H9 (cell line): ENCODE results near the gene PIK3CD. TPM values are rescaled to one million over a fixed set of nuclear protein-coding genes. Genes with fewer than 3 reads are reported as not detected.

Experiments
- DNase-seq: peaks from one replicate; pipeline ENCODE4 v3.0.0-alpha.2; 2017
- H2AFZ ChIP-seq: one replicate; pipeline ENCODE4 v1.6.1; 2013; ENCODE audit warnings: mild to moderate bottlenecking, low read length, control low read depth, moderate library complexity
- H2AK5ac ChIP-seq: 2 replicates; pipeline ENCODE4 v1.6.1; 2013; ENCODE audit warnings: low read length, control low read depth, mixed read lengths; ENCODE audit not compliant: insufficient read length
- H2BK120ac ChIP-seq: one replicate; pipeline ENCODE4 v1.6.1; 2013; ENCODE audit warnings: low read depth, mild to moderate bottlenecking, low read length, control low read depth, inconsistent platforms; ENCODE audit not compliant: poor library complexity, severe bottlenecking
- H2BK12ac ChIP-seq: 2 replicates; pipeline ENCODE4 v1.6.1; 2013; ENCODE audit warnings: low read length, control low read depth, mixed read lengths, low read depth; ENCODE audit not compliant: insufficient read length
- H2BK15ac ChIP-seq: 2 replicates; pipeline ENCODE4 v1.6.1; 2013; ENCODE audit warnings: low read depth, low read length, control low read depth
- H2BK20ac ChIP-seq: one replicate; pipeline ENCODE4 v1.6.1; 2013; ENCODE audit warnings: low read depth, mild to moderate bottlenecking, low read length, control low read depth, inconsistent platforms; ENCODE audit not compliant: poor library complexity, severe bottlenecking
- H2BK5ac ChIP-seq: 2 replicates; pipeline ENCODE4 v1.6.1; 2013; ENCODE audit warnings: low read length, control low read depth, mixed read lengths; ENCODE audit not compliant: insufficient read length
- H3K14ac ChIP-seq: 2 replicates; pipeline ENCODE4 v1.6.1; 2013; ENCODE audit warnings: low read length, control low read depth; ENCODE audit not compliant: insufficient read depth
- H3K18ac ChIP-seq: 2 replicates; pipeline ENCODE4 v1.6.1; 2013; ENCODE audit warnings: low read depth, mild to moderate bottlenecking, mixed read lengths, low read length, control low read depth; ENCODE audit not compliant: insufficient read length
- H3K23ac ChIP-seq: 2 replicates; pipeline ENCODE4 v1.6.1; 2013; ENCODE audit warnings: low read length, control low read depth, mixed read lengths, low read depth; ENCODE audit not compliant: insufficient read length
- H3K23me2 ChIP-seq: 2 replicates; pipeline ENCODE4 v1.6.1; 2013; ENCODE audit warnings: low read depth, mild to moderate bottlenecking, mixed read lengths, low read length, control low read depth; ENCODE audit not compliant: insufficient read length, poor library complexity, severe bottlenecking
- H3K27ac ChIP-seq: 2 replicates; pipeline ENCODE4 v1.5.1; 2013; ENCODE audit warnings: low read length, control low read depth, mixed read lengths, low read depth; ENCODE audit not compliant: insufficient read length
- H3K27me3 ChIP-seq: 2 replicates; pipeline ENCODE4 v1.6.1; 2013; ENCODE audit warnings: low read length, control low read depth, inconsistent platforms; ENCODE audit not compliant: insufficient read depth
- H3K4ac ChIP-seq: 2 replicates; pipeline ENCODE4 v1.6.1; 2013; ENCODE audit warnings: low read depth, mild to moderate bottlenecking, control low read depth, inconsistent platforms, low read length, moderate library complexity
- H3K4me1 ChIP-seq: 2 replicates; pipeline ENCODE4 v1.6.1; 2013; ENCODE audit warnings: low read length, control low read depth, inconsistent platforms; ENCODE audit not compliant: insufficient read depth
- H3K4me2 ChIP-seq: 2 replicates; pipeline ENCODE4 v1.6.1; 2013; ENCODE audit warnings: low read length, control low read depth, mixed read lengths; ENCODE audit not compliant: insufficient read length, insufficient read depth
- H3K56ac ChIP-seq: 2 replicates; pipeline ENCODE4 v1.6.1; 2013; ENCODE audit warnings: low read depth, mild to moderate bottlenecking, mixed read lengths, low read length, control low read depth; ENCODE audit not compliant: insufficient read length
- H3K79me1 ChIP-seq: 2 replicates; pipeline ENCODE4 v1.6.1; 2013; ENCODE audit warnings: low read depth, mild to moderate bottlenecking, moderate library complexity, low read length, control low read depth, inconsistent platforms; ENCODE audit not compliant: insufficient read depth, poor library complexity, severe bottlenecking
- H3K79me2 ChIP-seq: 2 replicates; pipeline ENCODE4 v1.6.1; 2013; ENCODE audit warnings: low read length, control low read depth, inconsistent platforms; ENCODE audit not compliant: insufficient read depth
- H3K9ac ChIP-seq: 2 replicates; pipeline ENCODE4 v1.6.1; 2013; ENCODE audit warnings: low read length, control low read depth, mixed read lengths; ENCODE audit not compliant: insufficient read length; ENCODE audit errors: extremely low read depth
- H3K9me3 ChIP-seq: one replicate; pipeline ENCODE4 v1.6.1; 2013; ENCODE audit warnings: low read depth, low read length, inconsistent platforms; ENCODE audit not compliant: control insufficient read depth
- H3T11ph ChIP-seq: one replicate; pipeline ENCODE4 v1.6.1; 2013; ENCODE audit warnings: mild to moderate bottlenecking, low read length, control low read depth, inconsistent platforms
- H4K20me1 ChIP-seq: one replicate; pipeline ENCODE4 v1.6.1; 2013; ENCODE audit not compliant: control insufficient read depth, insufficient read length, insufficient read depth
- H4K5ac ChIP-seq: 2 replicates; pipeline ENCODE4 v1.6.1; 2013; ENCODE audit warnings: low read depth, mild to moderate bottlenecking, mixed read lengths, low read length, control low read depth; ENCODE audit not compliant: insufficient read length
- H4K8ac ChIP-seq: replicated peaks from 2 replicates; pipeline ENCODE4 v1.6.1; 2013; ENCODE audit warnings: low read length, control low read depth, mixed read lengths, low read depth; ENCODE audit not compliant: insufficient read length
- H4K91ac ChIP-seq: 2 replicates; pipeline ENCODE4 v1.6.1; 2013; ENCODE audit warnings: low read depth, mild to moderate bottlenecking, moderate library complexity, mixed read lengths, low read length, control low read depth; ENCODE audit not compliant: insufficient read length
- H3K27ac Mint-ChIP-seq, 3 experiments: 2 replicates in 2 of 3; 3 replicates in 1 of 3; pipeline ENCODE4 v1.8.0; 2020 to 2021; ENCODE audit warnings: mixed read lengths in 3 of 3, mild to moderate bottlenecking in 1 of 3, moderate library complexity in 1 of 3
- H3K27me3 Mint-ChIP-seq: 2 replicates; pipeline ENCODE4 v1.8.0; 2021; ENCODE audit warnings: low read depth, mild to moderate bottlenecking, moderate library complexity, mixed read lengths
- H3K36me3 Mint-ChIP-seq, 3 experiments: 2 replicates in 2 of 3; 3 replicates in 1 of 3; pipeline ENCODE4 v1.8.0; 2020 to 2021; ENCODE audit warnings: low read depth in 3 of 3, mixed read lengths in 3 of 3; ENCODE audit not compliant: insufficient read depth in 1 of 3
- H3K4me1 Mint-ChIP-seq, 2 experiments: 2 replicates each; pipeline ENCODE4 v1.8.0; 2020; ENCODE audit warnings: mixed read lengths in 2 of 2
- H3K4me3 Mint-ChIP-seq, 2 experiments: 2 replicates in 1 of 2; 3 replicates in 1 of 2; pipeline ENCODE4 v1.8.0; 2020 to 2021; ENCODE audit warnings: mild to moderate bottlenecking in 2 of 2, mixed read lengths in 2 of 2, moderate library complexity in 1 of 2
- H3K9me3 Mint-ChIP-seq, 2 experiments: 2 replicates in 1 of 2; 3 replicates in 1 of 2; pipeline ENCODE4 v1.8.0; 2020; ENCODE audit warnings: mild to moderate bottlenecking in 2 of 2, mixed read lengths in 2 of 2, moderate library complexity in 1 of 2
- WGBS: extraction: QIAGEN DNeasy Blood & Tissue Kit; methylation state at CpG from one replicate; pipeline ENCODE4 v1.1.7; 2013; ENCODE audit warnings: missing lambda C conversion rate, low lambda C conversion rate, mixed read lengths; ENCODE audit not compliant: insufficient read length; ENCODE audit errors: extremely low coverage; 5-methylcytosine and 5-hydroxymethylcytosine counted together
- total RNA-seq: library from RNA; stranded (reverse); gene quantifications from 2 replicates; pipeline ENCODE4 v1.2.1, GENCODE V29; 2021
- TF ChIP-seq, protein P1 (sequence below): fragments of 200-600 bp; sonication (generic); conservative IDR thresholded peaks from 3 replicates; pipeline ENCODE4 v1.8.0; 2021; ENCODE audit warnings: antibody characterized with exemption, mild to moderate bottlenecking

Gene PIK3CD
- total RNA-seq, 1 experiment from 2014 or later = 10.0 TPM

DNA sequence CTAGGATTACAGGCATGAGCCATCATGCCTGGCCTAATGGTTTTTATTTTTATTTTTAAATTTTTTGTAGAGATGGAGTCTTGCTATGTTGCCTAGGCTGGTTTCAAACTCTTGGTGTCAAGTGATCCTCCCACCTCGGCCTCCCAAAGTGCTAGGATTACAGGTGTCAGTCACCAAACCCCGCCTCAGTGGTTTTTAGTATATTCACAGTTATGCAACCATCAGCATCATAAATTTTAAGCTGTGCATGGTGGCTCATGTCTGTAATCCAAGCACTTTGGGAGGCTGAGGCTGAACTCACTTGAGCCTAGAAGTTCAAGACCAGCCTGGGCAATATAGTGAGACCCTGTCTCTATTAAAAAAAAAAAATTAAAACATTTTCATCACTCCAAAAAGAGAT lies 28.6 kb downstream of the PIK3CD start:
- Histone ChIP-seq H2BK5ac (no peak overlapping the region), H3K27ac (no peak overlapping the region), H3K9me3 (no peaks in the 10 kb centered on the region), H3K4me1 (no peaks in the 10 kb centered on the region), H2BK20ac (no peak overlapping the region), H3T11ph (no peak overlapping the region), H3K14ac (no peak overlapping the region), H4K91ac (no peak overlapping the region), H3K9ac (no peak overlapping the region), H2BK120ac (no peak overlapping the region), H3K79me2 (no peaks in the 10 kb centered on the region), H2BK12ac (no peak overlapping the region), H4K5ac (no peak overlapping the region), H3K4ac (no peak overlapping the region), H3K56ac (no peak overlapping the region), H3K27me3 (no peaks in the 10 kb centered on the region; the same call in 1 of the 2 replicates), H2AFZ (no peak overlapping the region), H3K23me2 (no peaks in the 10 kb centered on the region), H3K4me2 (no peak overlapping the region), H3K18ac (no peak overlapping the region), H3K79me1 (no peaks in the 10 kb centered on the region), H3K23ac (no peak overlapping the region), H4K8ac (no peak overlapping the region), H2BK15ac (no peak overlapping the region), H4K20me1 (no peaks in the 10 kb centered on the region), H2AK5ac (no peak overlapping the region)
- Mint-ChIP-seq H3K36me3 (peaks cover 0 to 6% (median 5%) of the 10 kb centered on the region in 3 experiments; a peak in 4 of 7 replicates), H3K27ac (no peak overlapping the region), H3K9me3 (no peaks in the 10 kb centered on the region), H3K4me1 (peaks cover 0 to 9% of the 10 kb centered on the region in 2 experiments; a peak in 3 of 4 replicates), H3K27me3 (0 out of 2 replicates have a peak, but pooled peaks cover 1% of the 10 kb centered on the region), H3K4me3 (no peak overlapping the region)
- no peak for DNase-seq
- TF ChIP-seq, protein P1, sequence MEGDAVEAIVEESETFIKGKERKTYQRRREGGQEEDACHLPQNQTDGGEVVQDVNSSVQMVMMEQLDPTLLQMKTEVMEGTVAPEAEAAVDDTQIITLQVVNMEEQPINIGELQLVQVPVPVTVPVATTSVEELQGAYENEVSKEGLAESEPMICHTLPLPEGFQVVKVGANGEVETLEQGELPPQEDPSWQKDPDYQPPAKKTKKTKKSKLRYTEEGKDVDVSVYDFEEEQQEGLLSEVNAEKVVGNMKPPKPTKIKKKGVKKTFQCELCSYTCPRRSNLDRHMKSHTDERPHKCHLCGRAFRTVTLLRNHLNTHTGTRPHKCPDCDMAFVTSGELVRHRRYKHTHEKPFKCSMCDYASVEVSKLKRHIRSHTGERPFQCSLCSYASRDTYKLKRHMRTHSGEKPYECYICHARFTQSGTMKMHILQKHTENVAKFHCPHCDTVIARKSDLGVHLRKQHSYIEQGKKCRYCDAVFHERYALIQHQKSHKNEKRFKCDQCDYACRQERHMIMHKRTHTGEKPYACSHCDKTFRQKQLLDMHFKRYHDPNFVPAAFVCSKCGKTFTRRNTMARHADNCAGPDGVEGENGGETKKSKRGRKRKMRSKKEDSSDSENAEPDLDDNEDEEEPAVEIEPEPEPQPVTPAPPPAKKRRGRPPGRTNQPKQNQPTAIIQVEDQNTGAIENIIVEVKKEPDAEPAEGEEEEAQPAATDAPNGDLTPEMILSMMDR = no peak
- WGBS = no CpG with 5 or more reads among the region's 2 CpGs
